ENCODE results near the gene SMC2.

Gene SMC2

DNA sequence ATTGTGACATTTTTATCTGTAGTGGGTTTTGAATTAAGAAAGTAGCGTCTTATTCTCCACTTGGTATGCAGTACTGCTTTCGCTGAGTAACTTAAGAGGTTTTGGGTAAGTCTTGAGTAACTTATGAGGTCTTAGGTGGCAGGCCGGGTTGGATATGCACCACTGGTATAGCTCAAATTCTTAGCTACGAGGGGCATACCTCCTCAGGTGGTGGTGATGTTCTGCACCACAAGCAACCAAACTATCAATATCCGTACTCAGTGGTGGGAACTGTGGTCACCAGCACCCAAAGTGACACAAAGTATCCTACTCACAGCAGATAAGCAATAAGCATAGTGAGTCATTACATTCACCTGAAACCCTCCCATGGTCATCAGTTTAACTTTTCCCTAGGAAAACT, 13.7 kb downstream of the SMC2 start:
- DNase-seq: no peak

DNA sequence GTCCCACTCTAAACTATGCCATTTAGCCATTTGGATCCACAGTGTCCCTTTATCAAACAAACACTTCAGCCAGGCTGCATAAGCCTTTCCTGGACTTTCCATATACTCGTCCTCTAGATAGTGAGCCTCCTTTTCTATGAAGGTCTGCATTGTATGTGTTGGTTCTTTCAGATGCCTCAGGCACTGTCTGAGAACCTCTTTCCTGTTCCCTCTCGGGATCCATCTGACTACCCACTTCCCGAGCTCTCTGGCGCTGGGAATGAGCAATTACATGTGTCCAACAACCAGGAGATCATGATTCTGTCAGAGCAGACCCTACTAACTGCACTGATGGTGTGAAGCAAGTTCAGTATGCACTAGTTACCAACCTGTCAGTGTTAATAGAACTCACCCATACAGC, 14.2 kb downstream of the SMC2 start:
- no peak for DNase-seq

DNA sequence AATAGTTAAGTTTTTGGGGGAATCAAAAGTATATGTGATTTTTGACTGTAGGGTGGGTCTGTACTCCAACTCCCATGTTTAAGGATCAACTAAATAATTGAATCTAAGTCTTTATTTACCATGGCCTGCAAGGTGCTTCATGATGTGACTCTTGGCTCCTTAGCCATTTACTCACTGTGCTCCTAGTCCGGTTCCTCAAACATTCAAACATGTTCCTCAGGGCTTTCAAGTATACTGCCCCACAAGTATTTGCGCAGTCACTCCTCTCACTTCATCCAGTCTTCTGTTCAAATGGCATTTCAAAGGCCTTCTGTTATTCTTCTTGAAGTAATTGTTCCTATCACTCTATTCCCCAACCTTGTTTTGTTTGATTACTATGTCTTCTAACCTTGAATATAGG, 16.4 kb downstream of the SMC2 start:
- DNase-seq: no peak

DNA sequence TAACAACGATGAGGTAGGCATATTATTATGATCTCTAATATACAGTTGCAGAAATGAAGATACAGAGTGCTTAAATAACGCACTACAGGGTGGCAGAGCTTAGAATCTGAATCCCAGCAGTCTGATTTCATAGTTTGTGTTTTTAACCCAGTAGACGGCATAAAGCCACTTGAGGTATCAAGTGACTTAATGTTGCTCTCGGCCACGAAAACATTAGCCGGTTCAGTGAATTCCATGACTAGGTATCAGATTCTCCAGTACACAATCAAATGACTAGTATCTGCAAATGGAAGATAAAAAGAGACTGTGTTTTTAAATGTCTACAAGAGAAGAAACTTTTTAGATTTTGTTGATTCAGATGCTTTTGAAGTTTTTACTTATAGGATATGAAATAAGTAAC, 24.8 kb downstream of the SMC2 start:
- peak in 2 of 3 experiments; percentile 12 to 60 for DNase-seq

DNA sequence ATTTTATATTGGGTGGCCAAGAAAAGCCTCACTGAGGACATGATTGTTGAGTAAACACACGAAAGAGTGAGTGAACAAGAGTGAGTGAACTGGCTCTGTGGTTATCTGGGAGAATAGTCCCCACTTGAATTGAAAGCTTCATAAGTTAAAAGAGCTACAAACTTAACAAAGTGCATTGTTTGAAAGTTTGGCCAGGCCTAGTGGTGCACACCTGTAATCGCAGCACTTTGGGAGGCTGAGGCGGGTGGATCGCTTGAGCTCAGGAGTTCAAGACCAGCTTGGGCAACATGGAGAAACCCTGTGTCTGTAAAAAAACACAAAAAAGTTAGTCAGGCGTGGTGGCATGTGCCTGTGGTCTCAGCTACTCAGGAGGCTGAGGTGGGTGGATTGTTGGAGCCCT, 26.9 kb downstream of the SMC2 start:
- no peak for DNase-seq

DNA sequence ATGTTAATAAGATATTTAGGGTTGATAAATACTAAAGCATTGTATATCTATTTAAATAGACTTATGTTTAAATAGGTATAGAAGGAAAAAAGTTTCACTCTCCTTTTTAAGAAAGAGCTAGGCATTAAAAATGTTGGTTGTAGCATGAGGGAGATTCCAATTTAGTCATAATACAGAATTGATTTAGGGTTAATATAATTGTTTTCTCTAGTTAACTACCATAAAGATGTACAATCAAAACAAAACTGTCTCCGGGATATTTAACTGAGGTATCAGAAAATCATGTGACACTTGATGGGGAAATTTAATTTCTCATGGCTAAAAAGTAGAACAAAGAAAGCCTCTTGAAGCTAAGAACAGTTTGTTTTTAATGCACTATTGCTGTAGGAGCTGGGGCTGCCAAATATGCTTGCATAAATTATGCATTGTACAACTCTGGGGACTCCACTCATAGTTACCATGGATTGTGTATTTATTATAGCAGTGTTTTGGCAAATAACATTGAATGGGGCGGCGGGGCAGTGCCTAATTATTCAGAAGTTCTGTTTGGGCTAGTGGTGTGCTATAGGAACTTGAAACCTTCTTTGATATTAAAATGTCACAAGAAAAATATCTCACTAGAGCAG, 44.2 kb downstream of the SMC2 start:
- no peak for DNase-seq

DNA sequence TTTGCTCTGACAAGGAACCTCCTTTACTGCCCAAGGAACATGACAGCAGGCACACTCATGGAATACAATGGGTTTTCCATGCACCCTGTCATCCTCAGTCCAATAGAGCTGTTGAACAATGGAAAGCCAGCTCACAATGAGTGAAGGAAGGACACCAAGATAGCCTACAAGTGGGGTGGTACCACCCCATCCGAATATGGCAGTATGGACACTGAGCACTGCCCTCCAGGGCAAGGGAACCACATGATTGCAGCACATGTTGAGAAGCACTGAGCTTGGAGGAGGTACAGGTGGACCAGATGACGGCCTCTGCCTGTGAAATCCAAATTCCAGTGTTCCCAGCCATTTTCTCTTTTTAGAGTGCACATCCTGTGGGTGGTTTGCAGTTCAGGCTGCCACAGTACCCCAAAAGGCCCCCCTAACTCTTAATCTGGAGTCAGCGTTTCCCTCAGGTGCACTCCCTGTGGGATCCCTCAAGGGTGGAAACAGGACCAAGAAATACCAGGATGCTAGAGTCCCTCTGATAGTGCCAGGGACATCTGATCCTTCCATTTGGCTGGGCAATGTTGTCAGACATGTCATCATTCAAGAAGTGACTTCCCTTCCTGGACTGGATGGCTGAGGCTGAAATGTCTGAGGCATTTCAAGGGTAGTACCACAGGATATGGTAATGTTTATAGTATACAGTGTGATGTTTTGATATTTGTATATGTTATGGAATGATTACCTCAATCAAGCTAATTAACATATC, 48.9 kb downstream of the SMC2 start:
- no peak for DNase-seq

DNA sequence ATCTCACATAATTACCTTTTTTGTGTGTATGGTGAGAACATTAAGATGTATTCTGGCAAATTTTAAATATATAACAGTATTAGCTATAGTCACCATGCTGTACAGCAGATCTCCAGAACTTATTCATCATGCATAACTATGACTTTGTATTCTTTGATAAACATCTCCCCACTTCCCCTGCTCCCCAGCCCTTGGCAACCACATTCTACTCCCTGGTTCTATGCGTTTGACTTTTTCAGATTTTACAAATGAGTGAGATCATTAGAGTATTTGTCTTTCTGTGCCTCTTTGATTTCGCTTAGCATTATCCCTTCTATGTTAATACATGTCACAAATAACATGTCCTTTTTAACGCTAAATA, 49.4 kb downstream of the SMC2 start:
- no peak for DNase-seq

DNA sequence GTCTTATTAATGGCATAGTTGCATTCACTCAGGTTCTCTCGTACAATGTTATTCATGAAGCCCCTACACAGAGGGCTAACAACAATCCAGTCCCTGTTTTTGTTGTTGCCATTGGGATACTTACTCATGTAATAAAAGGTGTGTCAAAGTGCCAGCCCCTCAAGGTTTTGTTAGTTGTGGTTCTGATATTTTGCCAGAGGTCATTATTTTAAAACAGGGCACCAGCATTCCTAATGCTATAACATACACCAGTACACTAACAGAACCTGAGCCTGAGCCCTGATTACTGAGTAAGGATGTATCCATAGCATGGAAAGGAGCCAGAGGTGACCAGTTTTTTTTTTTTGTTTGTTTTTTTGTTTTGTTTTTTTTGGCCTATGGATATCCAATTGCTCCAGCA, 50.2 kb downstream of the SMC2 start:
- no peak for DNase-seq

DNA sequence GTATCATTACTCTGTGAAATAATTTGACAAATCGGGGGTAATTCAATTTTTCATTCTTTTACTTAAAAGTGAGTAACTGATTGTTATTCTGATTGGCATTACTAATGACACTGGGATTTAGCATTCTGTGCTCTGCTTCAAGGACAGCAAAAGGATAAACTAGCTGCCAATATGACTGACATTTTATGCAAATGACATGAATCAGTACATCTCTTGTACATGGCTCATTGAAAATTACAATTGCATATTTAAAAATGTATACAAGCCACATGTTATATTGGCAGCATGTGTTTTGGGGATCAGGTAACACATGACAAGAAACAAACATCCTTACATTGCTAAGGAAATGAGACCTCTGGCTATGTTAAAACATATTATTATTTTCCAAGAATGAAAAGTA, 79.0 kb downstream of the SMC2 start:
- no peak for DNase-seq

DNA sequence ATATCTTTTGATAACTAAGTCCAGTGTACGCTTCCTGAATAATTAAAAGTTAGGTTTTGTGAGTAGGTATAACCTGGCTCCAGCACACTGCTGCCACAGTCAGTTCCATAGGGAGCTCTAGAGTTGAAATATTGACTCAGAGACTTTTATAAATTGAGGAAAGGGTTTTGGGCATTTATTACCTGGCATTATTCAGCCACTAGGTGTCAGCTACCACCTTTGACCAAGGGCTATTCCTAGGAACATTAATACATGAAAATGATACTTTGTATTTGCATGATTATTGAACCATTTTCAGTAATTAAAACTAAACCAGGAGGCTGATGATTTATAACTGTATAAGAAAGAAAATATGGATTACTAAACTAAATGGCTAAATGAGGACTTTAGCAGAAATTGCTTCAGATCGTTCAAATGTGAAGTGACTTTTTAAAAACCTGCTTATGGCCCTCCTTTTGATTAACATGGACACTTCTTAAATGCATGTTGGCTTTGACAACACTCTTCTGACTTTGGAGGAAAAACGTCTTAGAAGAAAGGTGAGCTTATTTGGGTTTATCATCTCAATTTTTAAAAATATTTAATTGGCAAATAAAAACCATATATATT, 83.0 kb downstream of the SMC2 start:
- DNase-seq: peak; percentile 22 to 75 (median 26)

DNA sequence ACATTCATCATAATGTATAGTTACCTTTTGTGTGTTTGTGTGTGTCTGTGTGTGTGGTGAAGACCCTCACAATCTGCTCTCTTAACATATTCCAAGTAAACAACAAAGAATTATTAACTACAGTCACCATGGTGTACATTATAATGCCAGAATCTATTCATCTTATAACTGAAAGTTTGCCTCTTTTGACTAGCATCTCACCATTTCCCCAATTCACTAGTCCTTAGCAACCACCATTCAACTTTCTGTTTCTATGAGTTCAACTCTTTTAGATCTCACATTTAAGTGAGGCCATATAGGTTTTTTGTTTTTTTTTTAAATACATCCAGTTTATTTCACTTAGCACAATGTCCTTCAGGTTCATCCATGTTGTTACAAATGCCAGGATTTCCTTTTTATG, 83.6 kb downstream of the SMC2 start:
- peak in 1 of 3 experiments; percentile 35 for DNase-seq

Measured in NCI-H1417 (cell line).